ENCODE measurements around the gene NOTUM.

DNA sequence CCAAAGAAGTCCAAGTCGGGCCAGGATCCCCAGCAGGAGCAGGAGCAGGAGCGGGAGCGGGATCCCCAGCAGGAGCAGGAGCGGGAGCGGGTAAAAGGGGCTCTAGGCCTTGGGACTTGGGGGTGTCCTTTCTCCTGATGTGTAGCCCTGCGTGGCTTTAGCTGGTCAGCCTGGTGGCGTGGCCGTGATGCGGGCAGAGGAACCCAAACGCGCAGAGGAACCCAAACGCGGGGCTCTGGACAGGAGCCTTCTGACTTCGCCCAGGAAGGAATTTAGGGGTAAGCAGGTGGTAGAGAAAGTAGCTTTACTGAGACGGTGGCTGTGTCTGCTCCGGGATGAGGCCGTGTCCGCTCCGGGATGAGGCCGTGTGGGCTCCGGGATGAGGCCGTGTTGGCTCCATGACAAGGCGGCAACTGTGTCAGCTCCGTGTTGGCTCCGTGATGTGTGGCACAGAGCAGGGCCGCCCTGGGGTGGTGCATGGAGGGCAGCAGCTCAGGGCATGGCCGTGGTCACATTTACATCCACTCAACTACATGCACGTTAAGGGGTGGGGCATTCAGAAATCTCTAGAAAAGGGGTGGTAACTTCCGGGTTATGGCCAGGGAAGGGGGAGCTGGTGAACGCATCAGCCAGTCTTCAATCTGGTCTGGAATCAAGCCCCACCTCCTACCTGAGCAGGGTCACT, 35.9 kb upstream of the NOTUM start:
- TF ChIP-seq, protein P1, sequence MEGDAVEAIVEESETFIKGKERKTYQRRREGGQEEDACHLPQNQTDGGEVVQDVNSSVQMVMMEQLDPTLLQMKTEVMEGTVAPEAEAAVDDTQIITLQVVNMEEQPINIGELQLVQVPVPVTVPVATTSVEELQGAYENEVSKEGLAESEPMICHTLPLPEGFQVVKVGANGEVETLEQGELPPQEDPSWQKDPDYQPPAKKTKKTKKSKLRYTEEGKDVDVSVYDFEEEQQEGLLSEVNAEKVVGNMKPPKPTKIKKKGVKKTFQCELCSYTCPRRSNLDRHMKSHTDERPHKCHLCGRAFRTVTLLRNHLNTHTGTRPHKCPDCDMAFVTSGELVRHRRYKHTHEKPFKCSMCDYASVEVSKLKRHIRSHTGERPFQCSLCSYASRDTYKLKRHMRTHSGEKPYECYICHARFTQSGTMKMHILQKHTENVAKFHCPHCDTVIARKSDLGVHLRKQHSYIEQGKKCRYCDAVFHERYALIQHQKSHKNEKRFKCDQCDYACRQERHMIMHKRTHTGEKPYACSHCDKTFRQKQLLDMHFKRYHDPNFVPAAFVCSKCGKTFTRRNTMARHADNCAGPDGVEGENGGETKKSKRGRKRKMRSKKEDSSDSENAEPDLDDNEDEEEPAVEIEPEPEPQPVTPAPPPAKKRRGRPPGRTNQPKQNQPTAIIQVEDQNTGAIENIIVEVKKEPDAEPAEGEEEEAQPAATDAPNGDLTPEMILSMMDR (IDR thresholded peaks at IDR 0.05): no peak
- no peak for TF ChIP-seq EP300 (IDR thresholded peaks at IDR 0.05)
